Sigmoid colon (tissue), 4 donors: ENCODE data around the gene LITAF.

Experiments used
- EP300 ChIP-seq, 4 donors: sonication (generic); formaldehyde crosslinking; IDR thresholded peaks; one replicate each; pipeline ENCODE4 v1.6.1; 2017; ENCODE audit warnings: antibody characterized with exemption in 4 of 4
- POLR2A ChIP-seq, 2 donors: fragments of 450-650 bp; IDR thresholded peaks; one replicate each; pipeline ENCODE4 v1.6.1; 2016; ENCODE audit warnings: antibody characterized with exemption in 2 of 2, mild to moderate bottlenecking in 2 of 2, moderate library complexity in 2 of 2
- POLR2AphosphoS5 ChIP-seq, 4 donors: sonication (generic); formaldehyde crosslinking; IDR thresholded peaks; one replicate each; pipeline ENCODE4 v1.6.1; 2017; ENCODE audit warnings: antibody characterized with exemption in 4 of 4
- TF ChIP-seq, protein P1 (sequence below), 4 experiments: fragments of 450-650 bp in 3 of 4; fragments of 200-600 bp in 1 of 4; IDR thresholded peaks; one replicate each; pipeline ENCODE4 v1.5.1; 2016 to 2019; ENCODE audit warnings: antibody characterized with exemption in 4 of 4, mild to moderate bottlenecking in 3 of 4, moderate library complexity in 2 of 4

DNA sequence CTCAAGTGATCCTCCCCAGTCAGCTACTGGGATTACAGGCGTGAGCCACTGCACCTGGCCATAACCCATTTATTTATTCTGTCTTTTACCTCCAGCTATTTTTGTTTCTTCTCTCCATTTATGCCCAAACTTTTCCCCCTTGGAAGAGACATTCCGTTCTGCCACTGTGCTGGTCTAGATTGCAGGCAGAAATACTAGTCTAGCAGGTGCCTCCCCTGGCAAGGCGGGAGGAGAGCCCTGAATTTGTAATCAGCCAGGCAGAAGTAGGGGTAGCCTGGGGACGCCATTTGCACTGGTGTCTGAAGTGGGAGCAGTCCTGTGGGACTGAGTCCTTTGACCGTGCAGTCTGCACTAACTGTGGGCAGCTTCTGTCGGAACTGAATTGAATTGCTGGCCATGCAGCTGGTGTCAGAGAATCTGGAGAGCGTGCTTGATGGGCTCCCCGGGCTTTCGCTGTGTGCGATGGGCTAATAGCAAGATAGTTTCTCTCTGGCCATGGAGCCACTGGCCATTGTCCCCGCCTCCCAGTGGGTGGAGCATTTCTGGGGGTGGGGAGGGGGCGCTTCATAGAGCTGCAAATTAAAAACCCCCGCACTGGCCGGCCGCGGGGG lies 31.5 kb upstream of the LITAF start:
- TF ChIP-seq, protein P1, sequence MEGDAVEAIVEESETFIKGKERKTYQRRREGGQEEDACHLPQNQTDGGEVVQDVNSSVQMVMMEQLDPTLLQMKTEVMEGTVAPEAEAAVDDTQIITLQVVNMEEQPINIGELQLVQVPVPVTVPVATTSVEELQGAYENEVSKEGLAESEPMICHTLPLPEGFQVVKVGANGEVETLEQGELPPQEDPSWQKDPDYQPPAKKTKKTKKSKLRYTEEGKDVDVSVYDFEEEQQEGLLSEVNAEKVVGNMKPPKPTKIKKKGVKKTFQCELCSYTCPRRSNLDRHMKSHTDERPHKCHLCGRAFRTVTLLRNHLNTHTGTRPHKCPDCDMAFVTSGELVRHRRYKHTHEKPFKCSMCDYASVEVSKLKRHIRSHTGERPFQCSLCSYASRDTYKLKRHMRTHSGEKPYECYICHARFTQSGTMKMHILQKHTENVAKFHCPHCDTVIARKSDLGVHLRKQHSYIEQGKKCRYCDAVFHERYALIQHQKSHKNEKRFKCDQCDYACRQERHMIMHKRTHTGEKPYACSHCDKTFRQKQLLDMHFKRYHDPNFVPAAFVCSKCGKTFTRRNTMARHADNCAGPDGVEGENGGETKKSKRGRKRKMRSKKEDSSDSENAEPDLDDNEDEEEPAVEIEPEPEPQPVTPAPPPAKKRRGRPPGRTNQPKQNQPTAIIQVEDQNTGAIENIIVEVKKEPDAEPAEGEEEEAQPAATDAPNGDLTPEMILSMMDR (IDR thresholded peaks at IDR 0.05), result no peak
- TF ChIP-seq POLR2A (IDR thresholded peaks at IDR 0.05) (no peak), POLR2AphosphoS5 (IDR thresholded peaks at IDR 0.05) (no peak), EP300 (IDR thresholded peaks at IDR 0.05) (no peak)
